Prostate gland (tissue), 2 donors: Measurements from ENCODE around the gene PBXIP1. TPM values are rescaled to one million over a fixed set of nuclear protein-coding genes. Genes with fewer than 3 reads are reported as not detected.

ENCODE experiments used
- microRNA-seq: library from miRNA; unstranded; fragments of <30 nt; microRNA quantifications from one replicate; pipeline ENCODE4, GENCODE V29; 2016
- small RNA-seq, 2 donors: library from RNA; depleted of rRNA; stranded (forward); fragments of <200 nt; gene quantifications; one replicate each; pipeline ENCODE3, GENCODE V24; 2016
- total RNA-seq, 2 donors: library from RNA; depleted of rRNA; stranded (reverse); fragments of >200 nt; gene quantifications; one replicate each; pipeline ENCODE4 v1.1.0, GENCODE V29; 2016

The PBXIP1 gene
- total RNA-seq, 2 donors from 2014 or later: 113 to 140 TPM

Small RNAs within 50 kb of the gene (microRNA-seq; reads per million reads assigned to microRNA genes)
- not detected for gene MIR4258

Small RNAs within 50 kb of the gene (small RNA-seq; reads per million reads assigned to genes)
- gene MIR4258 (0 reads per million in 2 donors), gene RF00017 (0 reads per million in 2 donors)

Other genes starting within 250 kb of the PBXIP1 start
- gene KCNN3, start 85.8 kb downstream of the PBXIP1 start, total RNA-seq: 1 to 10 TPM; 1.2 to 3.0 TPM
- gene PMVK, start 19.4 kb downstream of the PBXIP1 start, total RNA-seq: 10 to 100 TPM; 23.2 to 26.2 TPM
- gene PYGO2, start 5.7 kb upstream of the PBXIP1 start, total RNA-seq: 10 to 100 TPM; 44.1 to 44.6 TPM
- 10 to 100 TPM; 85.0 to 97.2 TPM for gene SHC1, start 14.6 kb upstream of the PBXIP1 start, total RNA-seq
- 10 to 100 TPM; 33.5 to 47.5 TPM for gene CKS1B, start 18.6 kb upstream of the PBXIP1 start, total RNA-seq
- gene FLAD1, start 27.2 kb upstream of the PBXIP1 start, total RNA-seq: 10 to 100 TPM; 31.5 to 35.3 TPM
- not detected for gene LENEP, start 37.5 kb upstream of the PBXIP1 start, total RNA-seq
- gene ZBTB7B, start 46.7 kb upstream of the PBXIP1 start, total RNA-seq: 100 to 1,000 TPM in 1 of 2 donors, 10 to 100 TPM in 1; 60.0 to 103 TPM
- 1 to 10 TPM; 2.3 to 5.3 TPM for gene DCST2, start 77.7 kb upstream of the PBXIP1 start, total RNA-seq
- under 1 TPM in 1 of 2 donors, not detected in 1; 0.51 TPM for gene DCST1, start 77.7 kb upstream of the PBXIP1 start, total RNA-seq
- 100 to 1,000 TPM in 1 of 2 donors, 10 to 100 TPM in 1; 72.5 to 138 TPM for gene ADAM15, start 95.2 kb upstream of the PBXIP1 start, total RNA-seq
- 10 to 100 TPM; 10.3 to 23.4 TPM for gene EFNA4, start 107.6 kb upstream of the PBXIP1 start, total RNA-seq
- 1 to 10 TPM; 5.9 to 8.4 TPM for gene EFNA3, start 122.7 kb upstream of the PBXIP1 start, total RNA-seq
- gene EFNA1, start 171.8 kb upstream of the PBXIP1 start, total RNA-seq: 100 to 1,000 TPM in 1 of 2 donors, 10 to 100 TPM in 1; 85.1 to 132 TPM
- gene SLC50A1, start 179.8 kb upstream of the PBXIP1 start, total RNA-seq: 10 to 100 TPM; 26.6 to 48.0 TPM
- gene DPM3, start 184.4 kb upstream of the PBXIP1 start, total RNA-seq: 10 to 100 TPM; 93.6 to 97.0 TPM
- gene KRTCAP2, start 217.2 kb upstream of the PBXIP1 start, total RNA-seq: 100 to 1,000 TPM; 111 to 236 TPM
- 1 to 10 TPM in 1 of 2 donors, under 1 TPM in 1; 0.14 to 1.6 TPM for gene TRIM46, start 217.8 kb upstream of the PBXIP1 start, total RNA-seq